Activated T-cell treated with anti-CD3 and anti-CD28 coated beads, Interleukin-2, amount 50 U/mL, for 4 hours (primary cell): Measurements from ENCODE around the gene MESP2. TPM values are rescaled to one million over a fixed set of nuclear protein-coding genes. Genes with fewer than 3 reads are reported as not detected.
A peak's percentile ranks its signal among the peaks of the same experiment; 100 is the strongest.
"Not testable (repeated sequence)": the region's sequence is repeated elsewhere in the genome, so short reads cannot be mapped to it uniquely, and the experiment has no call there.

Source experiments
- ATAC-seq, 2 donors: fragments of 200-7000 bp; cut with Tn5 transposase; one replicate each; pipeline ENCODE4 v1.10.0; 2021
- DNase-seq: peaks from one replicate; pipeline ENCODE4 v3.0.0-alpha.2; 2020
- H3K27me3 Mint-ChIP-seq: one replicate; pipeline ENCODE4 v1.8.0; 2021; ENCODE audit warnings: low read depth, mixed read lengths
- H3K36me3 Mint-ChIP-seq: one replicate; pipeline ENCODE4 v1.8.0; 2022; ENCODE audit warnings: mixed read lengths; ENCODE audit not compliant: insufficient read depth
- H3K4me1 Mint-ChIP-seq: one replicate; pipeline ENCODE4 v1.8.0; 2021; ENCODE audit warnings: low read depth, mixed read lengths
- H3K4me3 Mint-ChIP-seq: one replicate; pipeline ENCODE4 v1.8.0; 2021; ENCODE audit warnings: mild to moderate bottlenecking, moderate library complexity, mixed read lengths
- H3K9me3 Mint-ChIP-seq: one replicate; pipeline ENCODE4 v1.8.0; 2021; ENCODE audit warnings: mixed read lengths
- total RNA-seq, 3 donors: library from RNA; stranded (reverse); gene quantifications; one replicate each; pipeline ENCODE4 v1.2.1, GENCODE V29; 2021

Gene MESP2
- total RNA-seq, 3 donors from 2014 or later: not detected

- Mint-ChIP-seq H3K27me3 (peaks cover 31% of the 10 kb centered on the region), H3K4me3 (no peak overlapping the region), H3K36me3 (no peaks in the 10 kb centered on the region), H3K4me1 (peaks cover 7% of the 10 kb centered on the region), H3K9me3 (no peaks in the 10 kb centered on the region)
- DNase-seq: no peak
- ATAC-seq: peak in 1 of 2 donors; percentile 29
These were observed 4.9 kb downstream of the MESP2 start for GRCh38 chr15:89781055-89781454.

- peaks cover 7% of the 10 kb centered on the region for H3K4me1 Mint-ChIP-seq
- DNase-seq: no peak
These were observed 5.9 kb downstream of the MESP2 start for GRCh38 chr15:89781891-89782618.

GRCh38 chr15:89782619-89782950 is 6.5 kb downstream of the MESP2 start:
- H3K4me1 Mint-ChIP-seq, DNase-seq, H3K36me3 Mint-ChIP-seq, H3K9me3 Mint-ChIP-seq, ATAC-seq, H3K4me3 Mint-ChIP-seq: not testable (repeated sequence)
- H3K27me3 Mint-ChIP-seq: peaks cover 22% of the 10 kb centered on the region

More at GRCh38 chr15:89781891-89782618, 5.9 kb downstream of the MESP2 start:
- ATAC-seq: no peak
- no peaks in the 10 kb centered on the region for H3K9me3 Mint-ChIP-seq
- peaks cover 28% of the 10 kb centered on the region for H3K27me3 Mint-ChIP-seq
- no peaks in the 10 kb centered on the region for H3K36me3 Mint-ChIP-seq
- no peak overlapping the region for H3K4me3 Mint-ChIP-seq

GRCh38 chr15:89783111-89783860 is 7.2 kb downstream of the MESP2 start:
- ATAC-seq (no peak), DNase-seq (no peak)
- no peaks in the 10 kb centered on the region for H3K36me3 Mint-ChIP-seq
- H3K9me3 Mint-ChIP-seq: peaks cover 7% of the 10 kb centered on the region
- H3K27me3 Mint-ChIP-seq: peaks cover 15% of the 10 kb centered on the region
- peaks cover 7% of the 10 kb centered on the region for H3K4me1 Mint-ChIP-seq
- no peak overlapping the region for H3K4me3 Mint-ChIP-seq

GRCh38 chr15:89783861-89784685 is 7.9 kb downstream of the MESP2 start:
- Mint-ChIP-seq H3K36me3 (no peaks in the 10 kb centered on the region), H3K27me3 (peaks cover 11% of the 10 kb centered on the region), H3K9me3 (peaks cover 8% of the 10 kb centered on the region), H3K4me1 (peaks cover 7% of the 10 kb centered on the region), H3K4me3 (no peak overlapping the region)
- DNase-seq (no peak), ATAC-seq (no peak)

GRCh38 chr15:89784686-89784960 is 8.5 kb downstream of the MESP2 start:
- Mint-ChIP-seq H3K4me1 (peaks cover 7% of the 10 kb centered on the region), H3K9me3 (peaks cover 8% of the 10 kb centered on the region), H3K4me3 (no peak overlapping the region), H3K36me3 (no peaks in the 10 kb centered on the region), H3K27me3 (peaks cover 11% of the 10 kb centered on the region)
- DNase-seq (no peak), ATAC-seq (no peak)

- ATAC-seq (no peak), DNase-seq (no peak)
- H3K36me3 Mint-ChIP-seq: no peaks in the 10 kb centered on the region
- peaks cover 8% of the 10 kb centered on the region for H3K9me3 Mint-ChIP-seq
- H3K4me1 Mint-ChIP-seq: peaks cover 7% of the 10 kb centered on the region
- no peak overlapping the region for H3K4me3 Mint-ChIP-seq
- H3K27me3 Mint-ChIP-seq: peaks cover 11% of the 10 kb centered on the region
These were observed 9.1 kb downstream of the MESP2 start for GRCh38 chr15:89785064-89785773.

GRCh38 chr15:89785774-89786140 is 9.6 kb downstream of the MESP2 start:
- no peaks in the 10 kb centered on the region for H3K36me3 Mint-ChIP-seq
- peaks cover 5% of the 10 kb centered on the region for H3K27me3 Mint-ChIP-seq
- H3K9me3 Mint-ChIP-seq: peaks cover 8% of the 10 kb centered on the region
- peaks cover 4% of the 10 kb centered on the region for H3K4me1 Mint-ChIP-seq
- no peak for DNase-seq
- H3K4me3 Mint-ChIP-seq: no peak overlapping the region
- no peak for ATAC-seq

- Mint-ChIP-seq H3K4me1 (no peaks in the 10 kb centered on the region), H3K27me3 (peaks cover 3% of the 10 kb centered on the region), H3K9me3 (peaks cover 8% of the 10 kb centered on the region), H3K4me3 (no peak overlapping the region), H3K36me3 (no peaks in the 10 kb centered on the region)
- no peak for ATAC-seq
- DNase-seq: no peak
These were observed 11.8 kb downstream of the MESP2 start for GRCh38 chr15:89787944-89788343.

- H3K4me1 Mint-ChIP-seq, H3K36me3 Mint-ChIP-seq, ATAC-seq, H3K4me3 Mint-ChIP-seq, H3K27me3 Mint-ChIP-seq, H3K9me3 Mint-ChIP-seq, DNase-seq: not testable (repeated sequence)
These were observed 12.5 kb downstream of the MESP2 start for GRCh38 chr15:89788585-89788984.

GRCh38 chr15:89790206-89790605 is 14.1 kb downstream of the MESP2 start:
- ATAC-seq: no peak
- Mint-ChIP-seq H3K9me3 (peaks cover 8% of the 10 kb centered on the region), H3K27me3 (no peaks in the 10 kb centered on the region), H3K36me3 (no peaks in the 10 kb centered on the region), H3K4me1 (no peaks in the 10 kb centered on the region), H3K4me3 (no peak overlapping the region)
- DNase-seq: no peak

GRCh38 chr15:89790661-89791060 is 14.5 kb downstream of the MESP2 start:
- no peaks in the 10 kb centered on the region for H3K4me1 Mint-ChIP-seq
- H3K27me3 Mint-ChIP-seq: no peaks in the 10 kb centered on the region
- no peaks in the 10 kb centered on the region for H3K36me3 Mint-ChIP-seq
- no peak for DNase-seq
- H3K4me3 Mint-ChIP-seq: no peak overlapping the region
- ATAC-seq: no peak
- H3K9me3 Mint-ChIP-seq: peaks cover 8% of the 10 kb centered on the region

- DNase-seq: no peak
- H3K36me3 Mint-ChIP-seq: no peaks in the 10 kb centered on the region
- ATAC-seq: no peak
- peaks cover 8% of the 10 kb centered on the region for H3K9me3 Mint-ChIP-seq
- no peaks in the 10 kb centered on the region for H3K27me3 Mint-ChIP-seq
- H3K4me3 Mint-ChIP-seq: no peak overlapping the region
- no peaks in the 10 kb centered on the region for H3K4me1 Mint-ChIP-seq
These were observed 16.1 kb downstream of the MESP2 start for GRCh38 chr15:89792106-89792805.
